GM21526 (cell line): Measurements from ENCODE around the gene MMD2.

ENCODE experiments used
- ATAC-seq: cut with Tn5 transposase; IDR thresholded peaks from one replicate; pipeline ENCODE4 v1.9.1; 2021; ENCODE audit warnings: moderate library complexity; ENCODE audit not compliant: unreplicated experiment, low FRiP score

MMD2 gene

GRCh38 chr7:4959893-4960292 lies 906 bp upstream of the MMD2 start:
- ATAC-seq: no peak

- ATAC-seq: no peak
Measured at GRCh38 chr7:4959306-4959705, 319 bp upstream of the MMD2 start.

GRCh38 chr7:4957847-4958476 lies 1.0 kb downstream of the MMD2 start:
- no peak for ATAC-seq

GRCh38 chr7:4951903-4952636 lies 6.9 kb downstream of the MMD2 start:
- peak; percentile 71 for ATAC-seq

- no peak for ATAC-seq
Measured at GRCh38 chr7:4951304-4951703, 7.7 kb downstream of the MMD2 start.

- ATAC-seq: no peak
Measured at GRCh38 chr7:4948402-4948801, 10.6 kb downstream of the MMD2 start.

GRCh38 chr7:4945949-4946348 lies 13.0 kb downstream of the MMD2 start:
- ATAC-seq: no peak

- ATAC-seq: no peak
Measured at GRCh38 chr7:4944939-4945338, 14.0 kb downstream of the MMD2 start.

- ATAC-seq: no peak
Measured at GRCh38 chr7:4943297-4943696, 15.7 kb downstream of the MMD2 start.

- no peak for ATAC-seq
Measured at GRCh38 chr7:4939971-4940728, 18.8 kb downstream of the MMD2 start.

GRCh38 chr7:4937411-4937810 lies 21.6 kb downstream of the MMD2 start:
- no peak for ATAC-seq

GRCh38 chr7:4934419-4935025 lies 24.5 kb downstream of the MMD2 start:
- ATAC-seq: no peak

GRCh38 chr7:4931943-4932342 lies 27.0 kb downstream of the MMD2 start:
- ATAC-seq: no peak

- no peak for ATAC-seq
Measured at GRCh38 chr7:4929005-4929404, 30.0 kb downstream of the MMD2 start.

- no peak for ATAC-seq
Measured at GRCh38 chr7:4928445-4928844, 30.5 kb downstream of the MMD2 start.

- no peak for ATAC-seq
Measured at GRCh38 chr7:4919969-4920766, 38.8 kb downstream of the MMD2 start.

GRCh38 chr7:4916113-4916512 lies 42.9 kb downstream of the MMD2 start:
- no peak for ATAC-seq

GRCh38 chr7:4911111-4911828 lies 47.7 kb downstream of the MMD2 start:
- no peak for ATAC-seq

- no peak for ATAC-seq
Measured at GRCh38 chr7:4906682-4907081, 52.3 kb downstream of the MMD2 start.

GRCh38 chr7:4905171-4905570 lies 53.8 kb downstream of the MMD2 start:
- no peak for ATAC-seq
